MCF 10A (cell line): ENCODE data around the gene ARHGAP10. TPM values are rescaled to one million over a fixed set of nuclear protein-coding genes. Genes with fewer than 3 reads are reported as not detected.

Source experiments
- BruUV-seq: library from RNA; stranded (reverse); fragments of 400-500 nt; replicated peaks from 2 replicates; lab custom pipeline; 2021; lab: Mats Ljungman, UMichigan
- CTCF ChIA-PET: fragments of 300-600 bp; sonication (Branson Sonifier 250); formaldehyde crosslinking; extraction: SDS; loops from one replicate; lab custom pipeline; 2021; ENCODE audit warnings: antibody characterized with exemption, inconsistent platforms; lab: Yijun Ruan, JAX
- POLR2A ChIA-PET: fragments of 300-600, 350-650 bp; sonication (Branson Sonifier 250); formaldehyde crosslinking; extraction: SDS; loops from one replicate; lab custom pipeline; 2020; ENCODE audit warnings: antibody characterized with exemption, inconsistent platforms; lab: Yijun Ruan, JAX
- DNase-seq: peaks from one replicate; pipeline ENCODE4 v3.0.0-alpha.2; 2018; ENCODE audit not compliant: unreplicated experiment
- H3K27ac Mint-ChIP-seq: one replicate; pipeline ENCODE4 v1.8.0; 2022; ENCODE audit warnings: mild to moderate bottlenecking, low read depth, mixed read lengths; ENCODE audit not compliant: unreplicated experiment
- H3K27me3 Mint-ChIP-seq: one replicate; pipeline ENCODE4 v1.8.0; 2022; ENCODE audit warnings: mixed read lengths; ENCODE audit not compliant: insufficient read depth, unreplicated experiment
- H3K36me3 Mint-ChIP-seq: one replicate; pipeline ENCODE4 v1.8.0; 2022; ENCODE audit warnings: mild to moderate bottlenecking, moderate library complexity, mixed read lengths; ENCODE audit not compliant: insufficient read depth, unreplicated experiment
- H3K4me1 Mint-ChIP-seq: one replicate; pipeline ENCODE4 v1.8.0; 2022; ENCODE audit warnings: mixed read lengths; ENCODE audit not compliant: insufficient read depth, unreplicated experiment
- H3K4me3 Mint-ChIP-seq: one replicate; pipeline ENCODE4 v1.8.0; 2022; ENCODE audit warnings: mild to moderate bottlenecking, moderate library complexity, mixed read lengths; ENCODE audit not compliant: unreplicated experiment
- H3K9me3 Mint-ChIP-seq: one replicate; pipeline ENCODE4 v1.8.0; 2022; ENCODE audit warnings: mixed read lengths; ENCODE audit not compliant: unreplicated experiment
- CTCF ChIP-seq: fragments of 200-600 bp; IDR thresholded peaks from one replicate; pipeline ENCODE4 v1.8.0; 2022; ENCODE audit warnings: antibody characterized with exemption, mild to moderate bottlenecking; ENCODE audit not compliant: unreplicated experiment
- intact Hi-C: fragments of 100-400 bp; cut with micrococcal nuclease; formaldehyde crosslinking; loops from 2 replicates; pipeline ENCODE4 v1.14.1; 2022
- total RNA-seq: library from RNA; stranded (reverse); gene quantifications from 2 replicates; pipeline ENCODE4 v1.2.3, GENCODE V29; 2022

ARHGAP10 gene
- total RNA-seq, 1 experiment from 2014 or later: 22.4 TPM

GRCh38 chr4:147865926-147866325 lies 134.0 kb downstream of the ARHGAP10 start:
- Mint-ChIP-seq H3K4me1 (no peaks in the 10 kb centered on the region), H3K27me3 (no peaks in the 10 kb centered on the region), H3K36me3 (peaks cover 46% of the 10 kb centered on the region), H3K9me3 (no peaks in the 10 kb centered on the region), H3K4me3 (no peak overlapping the region), H3K27ac (no peak overlapping the region)
- no TSS peak for BruUV-seq
- no peak for TF ChIP-seq CTCF
- no peak for DNase-seq
- intact Hi-C loops: loop anchor here (1.0 to 5.0 kb wide), 8 partner anchors 133 to 847 kb away; partner anchors contain the start of gene TMEM184C
- ChIA-PET CTCF (interaction anchor here (0.5 to 7.7 kb wide), 44 partner anchors 9 to 835 kb away, joined by 3 to 247 read pairs (median 10); partner anchors contain the start of genes ARHGAP10 and PRMT9), POLR2A (interaction anchor here (0.6 to 3.4 kb wide), 12 partner anchors 33 to 881 kb away, joined by 3 to 24 read pairs (median 4); partner anchors contain the start of genes ARHGAP10, PRMT9 and TMEM184C)

GRCh38 chr4:147866532-147867271 lies 134.8 kb downstream of the ARHGAP10 start:
- peak overlapping the region; percentile 75 for H3K27ac Mint-ChIP-seq
- intact Hi-C loops: loop anchor here (1.0 to 5.0 kb wide), 8 partner anchors 133 to 848 kb away; partner anchors contain the start of gene TMEM184C
- BruUV-seq: no TSS peak

GRCh38 chr4:147874109-147874508 lies 142.2 kb downstream of the ARHGAP10 start:
- intact Hi-C loops: no loop called here
- no TSS peak for BruUV-seq
- no peak for TF ChIP-seq CTCF
- Mint-ChIP-seq H3K36me3 (peaks cover 27% of the 10 kb centered on the region), H3K9me3 (no peaks in the 10 kb centered on the region), H3K4me3 (no peak overlapping the region), H3K27me3 (no peaks in the 10 kb centered on the region), H3K4me1 (no peaks in the 10 kb centered on the region), H3K27ac (no peak overlapping the region)
- POLR2A ChIA-PET: no interaction called here
- no peak for DNase-seq
- CTCF ChIA-PET: interaction anchor here (2.2 kb wide), 1 partner anchor 165 kb away, joined by 7 read pairs; no protein-coding TSS in a partner anchor

More at GRCh38 chr4:147866532-147867271, 134.8 kb downstream of the ARHGAP10 start:
- Mint-ChIP-seq H3K9me3 (no peaks in the 10 kb centered on the region), H3K4me3 (no peak overlapping the region), H3K4me1 (no peaks in the 10 kb centered on the region), H3K27me3 (no peaks in the 10 kb centered on the region), H3K36me3 (peaks cover 40% of the 10 kb centered on the region)
- peak; percentile 93 for DNase-seq
- ChIA-PET CTCF (interaction anchor here (0.5 to 7.7 kb wide), 89 partner anchors 10 to 1368 kb away, joined by 3 to 247 read pairs (median 5); partner anchors contain the start of genes ARHGAP10, PRMT9 and TMEM184C), POLR2A (interaction anchor here (0.5 to 3.4 kb wide), 14 partner anchors 31 to 882 kb away, joined by 3 to 24 read pairs (median 4); partner anchors contain the start of genes ARHGAP10, PRMT9 and TMEM184C)
- TF ChIP-seq CTCF: peak; percentile 98

GRCh38 chr4:147877308-147877771 lies 145.5 kb downstream of the ARHGAP10 start:
- Mint-ChIP-seq H3K9me3 (no peaks in the 10 kb centered on the region), H3K27me3 (no peaks in the 10 kb centered on the region), H3K36me3 (peaks cover 39% of the 10 kb centered on the region), H3K4me3 (no peak overlapping the region), H3K27ac (no peak overlapping the region), H3K4me1 (no peaks in the 10 kb centered on the region)
- ChIA-PET POLR2A (no interaction called here), CTCF (interaction anchor here (6.4 kb wide), 1 partner anchor 12 kb away, joined by 73 read pairs; no protein-coding TSS in a partner anchor)
- no TSS peak for BruUV-seq
- no peak for DNase-seq
- intact Hi-C loops: no loop called here
- TF ChIP-seq CTCF: no peak
